ENCODE measurements around the gene TRAPPC5.

The TRAPPC5 gene

DNA sequence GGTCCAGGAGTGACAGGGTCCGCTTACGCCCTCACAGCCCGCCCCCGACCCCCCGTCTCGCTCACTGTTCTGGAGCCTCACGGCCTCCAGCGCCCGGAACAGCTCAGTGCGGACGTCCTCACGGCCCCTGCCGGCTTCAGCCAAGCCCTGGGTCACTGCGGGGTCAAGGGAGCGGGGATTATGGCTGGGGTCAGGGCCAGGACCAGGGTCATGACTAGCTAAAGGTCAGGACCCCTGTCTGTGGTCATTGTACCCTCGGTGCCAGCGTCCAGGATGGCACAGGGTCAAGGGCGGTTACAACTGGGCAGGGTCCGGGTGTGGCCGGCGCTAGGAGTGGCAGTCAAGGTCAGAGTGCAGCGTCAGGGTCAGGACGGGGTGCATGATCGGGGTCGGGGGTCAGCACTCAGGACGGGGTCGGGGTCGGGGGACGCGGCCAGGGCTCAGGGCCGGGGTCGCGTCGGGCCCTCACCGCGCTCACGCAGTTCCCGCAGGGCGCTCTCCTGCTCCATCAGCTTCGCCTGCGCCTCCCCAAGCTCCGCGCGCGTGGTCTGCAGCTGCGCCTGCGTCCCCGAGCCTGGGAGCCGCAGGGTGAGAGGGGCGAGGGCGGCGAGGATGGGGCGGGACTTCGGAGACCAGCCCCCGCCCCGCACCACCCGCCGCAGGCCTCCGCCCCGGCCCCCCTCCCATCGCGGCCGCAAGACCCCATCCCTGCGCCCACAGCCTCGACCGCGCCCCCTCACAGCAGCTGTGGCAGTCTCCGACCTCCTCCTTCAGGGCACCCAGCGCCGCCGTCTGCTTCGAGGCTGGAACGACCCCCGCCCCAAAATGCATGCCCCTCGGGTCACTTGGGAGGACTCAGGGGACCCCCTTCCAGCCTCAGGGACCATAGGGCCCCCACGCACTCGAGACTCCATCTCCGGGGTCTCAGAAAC, 49.9 kb downstream of the TRAPPC5 start:
- Histone ChIP-seq H3K27ac (ENCODE audit: low read depth in 2 of 2, low read length in 2 of 2) (no peak overlapping the region), H3K27me3 (ENCODE audit: control insufficient read depth in 2 of 2, insufficient read depth in 2 of 2, low read length in 2 of 2) (peaks cover 14 to 19% of the 10 kb centered on the region in 2 donors), H3K36me3 (ENCODE audit: control insufficient read depth in 2 of 2, insufficient read depth in 2 of 2, low read length in 2 of 2) (no peaks in the 10 kb centered on the region), H3K9me3 (ENCODE audit: control insufficient read depth in 2 of 2, low read length in 2 of 2) (no peaks in the 10 kb centered on the region), H3K9ac (ENCODE audit: low read depth in 1 of 2, low read length in 2 of 2) (no peak overlapping the region), H3K4me1 (ENCODE audit: control insufficient read depth in 2 of 2, insufficient read depth in 2 of 2, low read length in 2 of 2) (peaks cover 0 to 2% of the 10 kb centered on the region in 2 donors), H3K4me3 (ENCODE audit: low read length in 2 of 2) (no peak overlapping the region)

DNA sequence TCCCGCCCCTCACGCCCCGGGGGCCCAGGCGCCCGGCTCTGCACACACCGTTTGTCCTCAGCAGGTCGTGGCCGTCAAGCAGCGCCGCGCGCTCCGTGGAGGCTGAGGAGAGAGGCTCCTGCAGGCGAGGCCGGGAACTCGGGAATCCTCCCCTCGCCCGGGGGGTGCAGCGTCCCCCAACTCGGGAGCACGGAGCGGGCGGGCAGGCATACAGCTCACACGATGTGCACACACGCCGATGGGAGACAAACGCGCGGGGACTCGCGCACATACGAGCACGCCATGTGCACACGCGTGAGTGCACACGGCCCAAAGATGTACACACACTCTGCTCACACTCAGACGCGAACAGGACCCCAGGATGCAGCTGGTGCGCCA, 50.6 kb downstream of the TRAPPC5 start:
- H3K4me1 ChIP-seq (ENCODE audit: control insufficient read depth in 2 of 2, insufficient read depth in 2 of 2, low read length in 2 of 2) = peaks cover 0 to 2% of the 10 kb centered on the region in 2 donors
- no peak overlapping the region for H3K9ac ChIP-seq (ENCODE audit: low read depth in 1 of 2, low read length in 2 of 2)
- no peak overlapping the region for H3K27ac ChIP-seq (ENCODE audit: low read depth in 2 of 2, low read length in 2 of 2)
- no peak overlapping the region for H3K4me3 ChIP-seq (ENCODE audit: low read length in 2 of 2)
- peaks cover 14 to 19% of the 10 kb centered on the region in 2 donors for H3K27me3 ChIP-seq (ENCODE audit: control insufficient read depth in 2 of 2, insufficient read depth in 2 of 2, low read length in 2 of 2)
- H3K9me3 ChIP-seq (ENCODE audit: control insufficient read depth in 2 of 2, low read length in 2 of 2) = no peaks in the 10 kb centered on the region
- H3K36me3 ChIP-seq (ENCODE audit: control insufficient read depth in 2 of 2, insufficient read depth in 2 of 2, low read length in 2 of 2) = no peaks in the 10 kb centered on the region

GRCh38 chr19:7731615-7732014, 51.0 kb downstream of the TRAPPC5 start:
- Histone ChIP-seq H3K27ac (ENCODE audit: low read depth in 2 of 2, low read length in 2 of 2) (no peak overlapping the region), H3K36me3 (ENCODE audit: control insufficient read depth in 2 of 2, insufficient read depth in 2 of 2, low read length in 2 of 2) (no peaks in the 10 kb centered on the region), H3K9me3 (ENCODE audit: control insufficient read depth in 2 of 2, low read length in 2 of 2) (no peaks in the 10 kb centered on the region), H3K27me3 (ENCODE audit: control insufficient read depth in 2 of 2, insufficient read depth in 2 of 2, low read length in 2 of 2) (peaks cover 14 to 19% of the 10 kb centered on the region in 2 donors), H3K9ac (ENCODE audit: low read depth in 1 of 2, low read length in 2 of 2) (no peak overlapping the region), H3K4me1 (ENCODE audit: control insufficient read depth in 2 of 2, insufficient read depth in 2 of 2, low read length in 2 of 2) (peaks cover 0 to 2% of the 10 kb centered on the region in 2 donors), H3K4me3 (ENCODE audit: low read length in 2 of 2) (no peak overlapping the region)

DNA sequence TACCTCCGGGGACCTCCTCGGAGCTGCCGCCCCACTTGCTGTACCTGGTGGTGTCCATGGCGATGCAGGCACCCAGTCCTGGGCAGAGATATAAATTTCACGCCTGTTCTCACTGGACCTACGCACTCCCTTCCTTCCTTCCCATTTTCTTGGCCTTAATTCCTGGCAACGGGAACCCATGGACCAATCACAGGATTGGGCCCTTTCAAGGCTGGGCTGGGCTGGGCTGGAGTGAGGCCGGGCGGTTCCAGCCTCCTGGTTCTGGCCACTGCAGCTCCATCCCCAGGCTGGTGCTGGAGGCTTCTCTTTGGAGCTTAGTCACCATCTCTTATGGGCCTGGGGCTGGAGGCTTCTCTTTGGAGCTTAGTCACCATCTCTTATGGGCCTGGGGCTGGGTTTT, 51.4 kb downstream of the TRAPPC5 start, which contains the start of gene CLEC4G:
CLEC4G (minus strand) TSS at position 66 of the 400 bp plus-strand sequence; CDS start at position 58, 8 bp downstream.
- H3K4me1 ChIP-seq (ENCODE audit: control insufficient read depth in 2 of 2, insufficient read depth in 2 of 2, low read length in 2 of 2) = peaks cover 0 to 2% of the 10 kb centered on the region in 2 donors
- peaks cover 14 to 19% of the 10 kb centered on the region in 2 donors for H3K27me3 ChIP-seq (ENCODE audit: control insufficient read depth in 2 of 2, insufficient read depth in 2 of 2, low read length in 2 of 2)
- H3K4me3 ChIP-seq (ENCODE audit: low read length in 2 of 2) = no peak within 1 kb of the TSS
- H3K36me3 ChIP-seq (ENCODE audit: control insufficient read depth in 2 of 2, insufficient read depth in 2 of 2, low read length in 2 of 2) = no peaks in the 10 kb centered on the region
- H3K9ac ChIP-seq (ENCODE audit: low read depth in 1 of 2, low read length in 2 of 2) = no peak within 1 kb of the TSS
- no peaks in the 10 kb centered on the region for H3K9me3 ChIP-seq (ENCODE audit: control insufficient read depth in 2 of 2, low read length in 2 of 2)
- no peak within 1 kb of the TSS for H3K27ac ChIP-seq (ENCODE audit: low read depth in 2 of 2, low read length in 2 of 2)

- peaks cover 14 to 16% of the 10 kb centered on the region in 2 donors for H3K27me3 ChIP-seq (ENCODE audit: control insufficient read depth in 2 of 2, insufficient read depth in 2 of 2, low read length in 2 of 2)
- H3K4me1 ChIP-seq (ENCODE audit: control insufficient read depth in 2 of 2, insufficient read depth in 2 of 2, low read length in 2 of 2) = peaks cover 0 to 2% of the 10 kb centered on the region in 2 donors
- no peaks in the 10 kb centered on the region for H3K9me3 ChIP-seq (ENCODE audit: control insufficient read depth in 2 of 2, low read length in 2 of 2)
- H3K27ac ChIP-seq (ENCODE audit: low read depth in 2 of 2, low read length in 2 of 2) = no peak overlapping the region
- no peak overlapping the region for H3K9ac ChIP-seq (ENCODE audit: low read depth in 1 of 2, low read length in 2 of 2)
- no peak overlapping the region for H3K4me3 ChIP-seq (ENCODE audit: low read length in 2 of 2)
- no peaks in the 10 kb centered on the region for H3K36me3 ChIP-seq (ENCODE audit: control insufficient read depth in 2 of 2, insufficient read depth in 2 of 2, low read length in 2 of 2)
Measured at GRCh38 chr19:7733376-7733775, 52.7 kb downstream of the TRAPPC5 start.

DNA sequence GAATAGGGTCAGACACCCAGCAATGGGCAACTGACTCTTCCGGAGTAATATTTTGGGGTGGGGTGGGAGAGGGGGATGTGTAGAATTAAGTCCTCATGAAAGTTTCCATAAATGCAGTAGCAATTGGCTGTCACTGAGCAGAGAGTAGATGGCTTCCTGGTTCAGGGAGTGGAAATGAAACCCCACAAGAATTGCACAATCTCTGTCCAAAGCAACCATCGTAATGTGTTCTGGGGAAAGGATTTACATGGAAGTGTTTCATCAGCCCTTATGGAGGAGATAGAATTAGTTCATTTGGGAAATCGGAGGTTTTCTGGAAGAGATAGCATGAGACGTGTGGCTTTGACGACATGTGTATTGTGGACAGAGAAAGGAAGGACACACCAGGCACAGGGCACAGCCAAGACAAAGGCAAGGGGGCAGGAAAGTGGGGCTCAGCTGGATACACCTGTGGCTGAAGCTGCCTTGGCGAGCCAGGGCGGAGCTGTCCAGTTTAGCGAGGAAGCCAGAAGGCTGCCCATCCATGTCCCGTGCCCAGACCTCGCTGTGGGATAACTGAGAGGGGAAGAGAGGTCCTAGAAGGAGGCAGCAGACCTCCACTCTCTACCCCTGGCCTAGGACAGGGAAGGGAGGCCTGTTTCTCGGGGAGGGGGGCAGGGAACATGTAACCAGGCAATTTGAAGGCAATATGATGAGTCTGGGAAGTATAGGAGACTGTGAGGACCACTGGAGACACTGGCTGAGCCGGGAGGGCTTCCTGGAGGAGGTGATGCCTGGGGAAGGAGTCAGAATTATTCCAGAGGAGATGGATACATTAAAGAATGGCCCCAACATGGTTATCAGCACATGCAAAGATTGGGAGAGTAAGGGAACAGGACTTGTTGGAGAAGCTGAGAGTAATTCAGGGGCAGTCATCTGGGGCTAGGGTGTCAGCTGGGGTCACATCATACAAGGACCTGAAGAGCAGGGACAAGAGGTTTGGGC, 53.9 kb downstream of the TRAPPC5 start:
- H3K27me3 ChIP-seq (ENCODE audit: control insufficient read depth in 2 of 2, insufficient read depth in 2 of 2, low read length in 2 of 2) = peaks cover 6 to 9% of the 10 kb centered on the region in 2 donors
- H3K9me3 ChIP-seq (ENCODE audit: control insufficient read depth in 2 of 2, low read length in 2 of 2) = no peaks in the 10 kb centered on the region
- H3K4me1 ChIP-seq (ENCODE audit: control insufficient read depth in 2 of 2, insufficient read depth in 2 of 2, low read length in 2 of 2) = peaks cover 0 to 2% of the 10 kb centered on the region in 2 donors
- H3K4me3 ChIP-seq (ENCODE audit: low read length in 2 of 2) = no peak overlapping the region
- H3K27ac ChIP-seq (ENCODE audit: low read depth in 2 of 2, low read length in 2 of 2) = no peak overlapping the region
- H3K9ac ChIP-seq (ENCODE audit: low read depth in 1 of 2, low read length in 2 of 2) = no peak overlapping the region
- no peaks in the 10 kb centered on the region for H3K36me3 ChIP-seq (ENCODE audit: control insufficient read depth in 2 of 2, insufficient read depth in 2 of 2, low read length in 2 of 2)

DNA sequence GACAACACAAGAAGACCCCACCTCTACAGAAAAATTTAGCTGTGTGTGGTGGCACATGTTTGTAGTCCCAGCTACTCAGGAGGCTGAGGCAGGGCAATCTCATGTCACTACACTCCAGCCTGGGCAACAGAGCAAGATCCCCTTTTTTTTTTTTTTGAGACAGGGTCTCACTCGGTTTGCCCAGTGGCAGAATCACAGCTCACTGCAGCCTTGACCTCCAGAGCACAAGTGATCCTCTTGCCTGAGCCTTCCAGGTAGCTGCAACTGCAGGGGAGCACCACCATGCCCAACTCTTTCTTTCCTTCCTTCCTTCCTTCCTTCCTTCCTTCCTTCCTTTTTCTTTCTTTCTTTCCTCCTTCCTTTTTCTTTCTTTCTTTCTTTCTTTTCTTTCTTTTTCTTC, 55.5 kb downstream of the TRAPPC5 start:
- H3K9ac ChIP-seq (ENCODE audit: low read depth in 1 of 2, low read length in 2 of 2) = no peak overlapping the region
- no peaks in the 10 kb centered on the region for H3K9me3 ChIP-seq (ENCODE audit: control insufficient read depth in 2 of 2, low read length in 2 of 2)
- no peak overlapping the region for H3K27ac ChIP-seq (ENCODE audit: low read depth in 2 of 2, low read length in 2 of 2)
- no peaks in the 10 kb centered on the region for H3K36me3 ChIP-seq (ENCODE audit: control insufficient read depth in 2 of 2, insufficient read depth in 2 of 2, low read length in 2 of 2)
- no peak overlapping the region for H3K4me3 ChIP-seq (ENCODE audit: low read length in 2 of 2)
- peaks cover 0 to 2% of the 10 kb centered on the region in 2 donors for H3K4me1 ChIP-seq (ENCODE audit: control insufficient read depth in 2 of 2, insufficient read depth in 2 of 2, low read length in 2 of 2)
- peaks cover 0 to 3% of the 10 kb centered on the region in 2 donors for H3K27me3 ChIP-seq (ENCODE audit: control insufficient read depth in 2 of 2, insufficient read depth in 2 of 2, low read length in 2 of 2)

GRCh38 chr19:7737215-7737614, 56.6 kb downstream of the TRAPPC5 start:
- Histone ChIP-seq H3K27ac (ENCODE audit: low read depth in 2 of 2, low read length in 2 of 2) (no peak overlapping the region), H3K27me3 (ENCODE audit: control insufficient read depth in 2 of 2, insufficient read depth in 2 of 2, low read length in 2 of 2) (no peaks in the 10 kb centered on the region), H3K4me3 (ENCODE audit: low read length in 2 of 2) (no peak overlapping the region), H3K9me3 (ENCODE audit: control insufficient read depth in 2 of 2, low read length in 2 of 2) (no peaks in the 10 kb centered on the region), H3K4me1 (ENCODE audit: control insufficient read depth in 2 of 2, insufficient read depth in 2 of 2, low read length in 2 of 2) (peaks cover 0 to 2% of the 10 kb centered on the region in 2 donors), H3K9ac (ENCODE audit: low read depth in 1 of 2, low read length in 2 of 2) (no peak overlapping the region), H3K36me3 (ENCODE audit: control insufficient read depth in 2 of 2, insufficient read depth in 2 of 2, low read length in 2 of 2) (no peaks in the 10 kb centered on the region)
